GM12878 (cell line): ENCODE measurements around the gene SOWAHD. TPM values are rescaled to one million over a fixed set of nuclear protein-coding genes. Genes with fewer than 3 reads are reported as not detected.

Source experiments
- BMI1 ChIP-seq: fragments of 450-650 bp; IDR thresholded peaks from 2 replicates; pipeline ENCODE4 v1.6.1; 2016; ENCODE audit warnings: mild to moderate bottlenecking, moderate library complexity, borderline replicate concordance
- BRCA1 ChIP-seq: IDR thresholded peaks from 2 replicates; pipeline ENCODE4 v1.6.1; 2011; ENCODE audit warnings: low read depth, low read length, improper control_type of control experiment
- CEBPB ChIP-seq, 2 experiments: fragments of 150-350 bp in 1 of 2; IDR thresholded peaks; 2 replicates each; pipeline ENCODE4 v1.6.1; 2012 to 2014; ENCODE audit warnings: low read depth in 2 of 2, low read length in 2 of 2, borderline replicate concordance in 1 of 2, inconsistent platforms in 1 of 2
- EGR1 ChIP-seq, 2 experiments: IDR thresholded peaks; 1 replicate in 1 of 2; 2 replicates in 1 of 2; pipeline ENCODE4 v1.6.1; 2011 to 2012; ENCODE audit warnings: low read depth in 2 of 2, low read length in 2 of 2, borderline replicate concordance in 1 of 2, mild to moderate bottlenecking in 1 of 2, moderate library complexity in 1 of 2
- EZH2 ChIP-seq: IDR thresholded peaks from 2 replicates; pipeline ENCODE4 v1.6.1; 2012; ENCODE audit warnings: low read depth, mild to moderate bottlenecking, control low read depth, inconsistent platforms, low read length, borderline replicate concordance; ENCODE audit not compliant: control insufficient read depth
- MEF2A ChIP-seq: IDR thresholded peaks from 2 replicates; pipeline ENCODE4 v1.6.1; 2011; ENCODE audit warnings: low read depth, mild to moderate bottlenecking, low read length, moderate library complexity; ENCODE audit not compliant: insufficient read depth
- SMAD1 ChIP-seq: fragments of 450-650 bp; IDR thresholded peaks from 2 replicates; pipeline ENCODE4 v1.6.1; 2018; ENCODE audit warnings: mild to moderate bottlenecking, low read depth; ENCODE audit not compliant: partially characterized antibody
- SREBF1 ChIP-seq: IDR thresholded peaks from 2 replicates; pipeline ENCODE4 v1.6.1; 2012; ENCODE audit warnings: mild to moderate bottlenecking, low read length
- SREBF2 ChIP-seq: IDR thresholded peaks from 2 replicates; pipeline ENCODE4 v1.6.1; 2012; ENCODE audit warnings: mild to moderate bottlenecking, low read length
- ZNF217 ChIP-seq: fragments of 450-650 bp; IDR thresholded peaks from 2 replicates; pipeline ENCODE4 v1.6.1; 2017; ENCODE audit warnings: antibody characterized with exemption, mild to moderate bottlenecking
- polyA plus RNA-seq, 11 experiments: library from polyadenylated mRNA; depleted of rRNA in 4 of 11; unstranded in 6 of 11; stranded (reverse) in 5 of 11; fragments of >200 nt; fragmentation: Nextera tagmentation in 4 of 11; fragmentation: Illumina TruSeq in 1 of 11; extraction: Ambion mirVana in 4 of 11; extraction: Trizol in 1 of 11; gene quantifications; 1 replicate in 1 of 11; 2 replicates in 10 of 11; pipeline versions ENCODE4 v1.2.1 to v1.2.3, GENCODE V29; 2011 to 2016; ENCODE audit warnings: inconsistent platforms in 2 of 11, missing spikeins in 2 of 11, low read depth in 1 of 11
- total RNA-seq, 4 experiments: library from RNA; depleted of rRNA in 3 of 4; stranded (reverse); fragments of >200 nt in 3 of 4; fragmentation: Illumina TruSeq in 1 of 4; extraction: Trizol in 1 of 4; gene quantifications; 2 replicates each; pipeline versions ENCODE4 v1.2.1 to v1.2.3, GENCODE V29; 2013 to 2021
- TF ChIP-seq, protein P1 (sequence below): IDR thresholded peaks from 2 replicates; pipeline ENCODE4 v1.6.1; 2012; ENCODE audit warnings: low read depth, low read length, improper control_type of control experiment
- TF ChIP-seq, protein P2 (sequence below): fragments of 150-350 bp; IDR thresholded peaks from 2 replicates; pipeline ENCODE4 v1.6.1; 2016; ENCODE audit warnings: low read depth, low read length
- TF ChIP-seq, protein P3 (sequence below): fragments of 450-650 bp; conservative IDR thresholded peaks from 2 replicates; pipeline ENCODE4 v1.6.1; 2017; ENCODE audit warnings: mild to moderate bottlenecking, moderate library complexity
- TF ChIP-seq, protein P4 (sequence below): IDR thresholded peaks from 2 replicates; pipeline ENCODE4 v1.6.1; 2011; ENCODE audit warnings: borderline replicate concordance, low read depth, mild to moderate bottlenecking, moderate library complexity, low read length; ENCODE audit not compliant: insufficient read depth, poor library complexity, severe bottlenecking
- TF ChIP-seq, protein P5 (sequence below): IDR thresholded peaks from 2 replicates; pipeline ENCODE4 v1.6.1; 2011; ENCODE audit warnings: low read depth, low read length, improper control_type of control experiment, borderline replicate concordance

SOWAHD gene
- total and polyA plus RNA-seq, 10 of the 15 experiments (the other 5 are each of a cell fraction or from before 2014, with no cell fraction given), result 0.27 to 7.4 (median 2.6) TPM

DNA sequence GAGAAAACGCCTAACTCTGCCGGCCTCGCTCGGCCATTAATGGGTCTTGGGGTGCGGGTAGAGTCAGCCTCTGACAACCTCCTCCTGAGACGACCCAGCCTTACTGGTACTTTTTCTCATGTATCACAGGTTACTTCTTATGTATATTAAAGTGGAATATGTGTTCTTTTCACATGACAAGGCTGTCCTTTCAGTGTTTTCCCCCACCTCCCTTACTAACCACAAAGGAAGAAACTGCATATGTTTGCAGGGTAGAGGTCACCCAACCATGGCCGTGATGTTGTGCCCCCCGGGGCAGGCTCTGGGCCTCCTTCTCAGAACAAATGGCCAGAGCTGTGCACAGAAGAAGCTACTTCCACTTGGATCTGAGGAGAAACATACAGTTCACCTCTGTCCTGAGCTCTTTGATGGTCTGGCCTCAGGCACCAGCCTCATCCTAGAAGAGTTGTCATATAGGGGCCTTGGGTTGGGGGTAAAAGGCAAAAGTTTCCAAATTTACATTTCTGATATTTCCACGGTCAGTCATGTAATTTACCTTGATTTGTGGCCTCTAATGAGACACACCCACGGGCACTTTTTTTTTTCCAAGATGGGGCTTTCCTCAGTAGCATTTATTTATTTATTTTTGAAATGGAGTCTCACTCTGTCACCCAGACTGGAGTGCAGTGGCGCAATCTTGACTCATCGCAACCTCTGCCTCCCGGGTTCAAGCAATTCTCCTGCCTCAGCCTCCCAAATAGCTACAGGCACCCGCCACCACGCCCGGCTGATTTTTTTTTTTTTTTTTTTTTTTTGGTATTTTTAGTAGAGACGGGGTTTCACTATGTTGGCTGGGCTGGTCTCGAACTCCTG lies 1.9 kb downstream of the SOWAHD start (continued):
- TF ChIP-seq, protein P1, sequence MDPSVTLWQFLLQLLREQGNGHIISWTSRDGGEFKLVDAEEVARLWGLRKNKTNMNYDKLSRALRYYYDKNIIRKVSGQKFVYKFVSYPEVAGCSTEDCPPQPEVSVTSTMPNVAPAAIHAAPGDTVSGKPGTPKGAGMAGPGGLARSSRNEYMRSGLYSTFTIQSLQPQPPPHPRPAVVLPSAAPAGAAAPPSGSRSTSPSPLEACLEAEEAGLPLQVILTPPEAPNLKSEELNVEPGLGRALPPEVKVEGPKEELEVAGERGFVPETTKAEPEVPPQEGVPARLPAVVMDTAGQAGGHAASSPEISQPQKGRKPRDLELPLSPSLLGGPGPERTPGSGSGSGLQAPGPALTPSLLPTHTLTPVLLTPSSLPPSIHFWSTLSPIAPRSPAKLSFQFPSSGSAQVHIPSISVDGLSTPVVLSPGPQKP, result no peak
- TF ChIP-seq, protein P2, sequence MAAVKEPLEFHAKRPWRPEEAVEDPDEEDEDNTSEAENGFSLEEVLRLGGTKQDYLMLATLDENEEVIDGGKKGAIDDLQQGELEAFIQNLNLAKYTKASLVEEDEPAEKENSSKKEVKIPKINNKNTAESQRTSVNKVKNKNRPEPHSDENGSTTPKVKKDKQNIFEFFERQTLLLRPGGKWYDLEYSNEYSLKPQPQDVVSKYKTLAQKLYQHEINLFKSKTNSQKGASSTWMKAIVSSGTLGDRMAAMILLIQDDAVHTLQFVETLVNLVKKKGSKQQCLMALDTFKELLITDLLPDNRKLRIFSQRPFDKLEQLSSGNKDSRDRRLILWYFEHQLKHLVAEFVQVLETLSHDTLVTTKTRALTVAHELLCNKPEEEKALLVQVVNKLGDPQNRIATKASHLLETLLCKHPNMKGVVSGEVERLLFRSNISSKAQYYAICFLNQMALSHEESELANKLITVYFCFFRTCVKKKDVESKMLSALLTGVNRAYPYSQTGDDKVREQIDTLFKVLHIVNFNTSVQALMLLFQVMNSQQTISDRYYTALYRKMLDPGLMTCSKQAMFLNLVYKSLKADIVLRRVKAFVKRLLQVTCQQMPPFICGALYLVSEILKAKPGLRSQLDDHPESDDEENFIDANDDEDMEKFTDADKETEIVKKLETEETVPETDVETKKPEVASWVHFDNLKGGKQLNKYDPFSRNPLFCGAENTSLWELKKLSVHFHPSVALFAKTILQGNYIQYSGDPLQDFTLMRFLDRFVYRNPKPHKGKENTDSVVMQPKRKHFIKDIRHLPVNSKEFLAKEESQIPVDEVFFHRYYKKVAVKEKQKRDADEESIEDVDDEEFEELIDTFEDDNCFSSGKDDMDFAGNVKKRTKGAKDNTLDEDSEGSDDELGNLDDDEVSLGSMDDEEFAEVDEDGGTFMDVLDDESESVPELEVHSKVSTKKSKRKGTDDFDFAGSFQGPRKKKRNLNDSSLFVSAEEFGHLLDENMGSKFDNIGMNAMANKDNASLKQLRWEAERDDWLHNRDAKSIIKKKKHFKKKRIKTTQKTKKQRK, result no peak
- TF ChIP-seq BRCA1 (no peak), SREBF1 (no peak), SMAD1 (no peak), EZH2 (no peak), BMI1 (no peak), SREBF2 (no peak), MEF2A (no peak), EGR1 (IDR thresholded peaks at IDR 0.05; ENCODE audit: borderline replicate concordance in 1 of 2, low read depth in 2 of 2, low read length in 2 of 2) (no peak), CEBPB (IDR thresholded peaks at IDR 0.05; ENCODE audit: borderline replicate concordance in 1 of 2, low read depth in 2 of 2, low read length in 2 of 2) (0 out of 4 replicates have a peak, but pooled peaks of 1 of the 2 experiments have one; percentile 31), ZNF217 (no peak)
- TF ChIP-seq, protein P3, sequence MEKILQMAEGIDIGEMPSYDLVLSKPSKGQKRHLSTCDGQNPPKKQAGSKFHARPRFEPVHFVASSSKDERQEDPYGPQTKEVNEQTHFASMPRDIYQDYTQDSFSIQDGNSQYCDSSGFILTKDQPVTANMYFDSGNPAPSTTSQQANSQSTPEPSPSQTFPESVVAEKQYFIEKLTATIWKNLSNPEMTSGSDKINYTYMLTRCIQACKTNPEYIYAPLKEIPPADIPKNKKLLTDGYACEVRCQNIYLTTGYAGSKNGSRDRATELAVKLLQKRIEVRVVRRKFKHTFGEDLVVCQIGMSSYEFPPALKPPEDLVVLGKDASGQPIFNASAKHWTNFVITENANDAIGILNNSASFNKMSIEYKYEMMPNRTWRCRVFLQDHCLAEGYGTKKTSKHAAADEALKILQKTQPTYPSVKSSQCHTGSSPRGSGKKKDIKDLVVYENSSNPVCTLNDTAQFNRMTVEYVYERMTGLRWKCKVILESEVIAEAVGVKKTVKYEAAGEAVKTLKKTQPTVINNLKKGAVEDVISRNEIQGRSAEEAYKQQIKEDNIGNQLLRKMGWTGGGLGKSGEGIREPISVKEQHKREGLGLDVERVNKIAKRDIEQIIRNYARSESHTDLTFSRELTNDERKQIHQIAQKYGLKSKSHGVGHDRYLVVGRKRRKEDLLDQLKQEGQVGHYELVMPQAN, result no peak
- TF ChIP-seq, protein P4, sequence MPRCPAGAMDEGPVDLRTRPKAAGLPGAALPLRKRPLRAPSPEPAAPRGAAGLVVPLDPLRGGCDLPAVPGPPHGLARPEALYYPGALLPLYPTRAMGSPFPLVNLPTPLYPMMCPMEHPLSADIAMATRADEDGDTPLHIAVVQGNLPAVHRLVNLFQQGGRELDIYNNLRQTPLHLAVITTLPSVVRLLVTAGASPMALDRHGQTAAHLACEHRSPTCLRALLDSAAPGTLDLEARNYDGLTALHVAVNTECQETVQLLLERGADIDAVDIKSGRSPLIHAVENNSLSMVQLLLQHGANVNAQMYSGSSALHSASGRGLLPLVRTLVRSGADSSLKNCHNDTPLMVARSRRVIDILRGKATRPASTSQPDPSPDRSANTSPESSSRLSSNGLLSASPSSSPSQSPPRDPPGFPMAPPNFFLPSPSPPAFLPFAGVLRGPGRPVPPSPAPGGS, result no peak
- TF ChIP-seq, protein P5, sequence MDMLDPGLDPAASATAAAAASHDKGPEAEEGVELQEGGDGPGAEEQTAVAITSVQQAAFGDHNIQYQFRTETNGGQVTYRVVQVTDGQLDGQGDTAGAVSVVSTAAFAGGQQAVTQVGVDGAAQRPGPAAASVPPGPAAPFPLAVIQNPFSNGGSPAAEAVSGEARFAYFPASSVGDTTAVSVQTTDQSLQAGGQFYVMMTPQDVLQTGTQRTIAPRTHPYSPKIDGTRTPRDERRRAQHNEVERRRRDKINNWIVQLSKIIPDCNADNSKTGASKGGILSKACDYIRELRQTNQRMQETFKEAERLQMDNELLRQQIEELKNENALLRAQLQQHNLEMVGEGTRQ, result no peak
